GM18502 (cell line): ENCODE measurements around the gene EGFR.

Experiments
- ATAC-seq: cut with Tn5 transposase; IDR thresholded peaks from one replicate; pipeline ENCODE4 v1.9.1; 2021; ENCODE audit warnings: mild to moderate bottlenecking; ENCODE audit not compliant: unreplicated experiment, poor library complexity

The EGFR gene

GRCh38 chr7:55093674-55094073 is 74.9 kb downstream of the EGFR start:
- no peak for ATAC-seq

DNA sequence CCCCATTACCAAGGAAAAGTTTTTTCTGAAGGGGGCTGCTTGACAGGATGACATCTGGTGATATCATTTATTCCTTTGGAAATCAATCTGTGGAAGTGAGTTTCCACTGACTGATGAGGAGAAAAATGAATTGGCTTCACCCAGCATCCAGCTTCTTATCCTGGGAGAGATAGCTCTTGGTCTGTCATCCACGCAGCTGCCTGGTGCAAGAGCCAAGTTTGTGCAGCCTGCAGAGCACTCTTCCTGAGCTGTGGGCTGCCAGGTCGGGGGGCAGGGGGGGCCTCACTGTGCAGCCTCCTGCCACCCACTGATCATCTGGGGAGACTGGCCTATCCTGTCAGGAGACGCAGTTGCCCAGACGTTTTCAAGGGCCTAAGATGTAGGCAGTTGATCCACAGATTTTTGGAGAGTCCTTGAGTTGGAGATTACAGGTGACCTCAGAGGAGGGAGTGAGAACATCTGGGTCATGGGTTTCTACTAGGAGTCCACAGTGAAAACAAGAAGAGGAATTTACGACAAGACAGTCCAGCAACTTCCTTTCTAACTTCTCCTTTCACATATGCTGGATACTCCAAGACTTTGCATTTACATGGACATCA is 75.4 kb downstream of the EGFR start:
- ATAC-seq = no peak

GRCh38 chr7:55095672-55096071 is 76.9 kb downstream of the EGFR start:
- ATAC-seq = no peak

DNA sequence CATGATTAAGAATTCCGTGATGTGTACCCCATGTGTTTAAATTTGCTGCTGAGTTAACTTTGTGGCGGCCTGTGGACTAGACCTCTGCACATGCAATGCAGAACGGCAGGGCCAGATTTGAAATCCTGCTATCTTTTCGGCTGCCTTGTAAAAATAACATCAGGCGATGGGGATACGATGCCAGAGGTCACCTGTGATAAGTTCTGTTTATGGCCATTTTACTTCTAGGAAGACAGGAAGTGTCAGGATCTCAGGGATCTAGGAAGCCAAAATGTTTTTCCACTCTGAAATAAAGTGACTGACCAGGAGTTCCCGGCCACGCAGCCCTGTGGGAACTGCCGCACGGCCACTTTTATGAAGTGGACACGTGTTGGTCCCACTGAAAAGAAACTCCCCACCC is 77.5 kb downstream of the EGFR start:
- ATAC-seq = no peak

DNA sequence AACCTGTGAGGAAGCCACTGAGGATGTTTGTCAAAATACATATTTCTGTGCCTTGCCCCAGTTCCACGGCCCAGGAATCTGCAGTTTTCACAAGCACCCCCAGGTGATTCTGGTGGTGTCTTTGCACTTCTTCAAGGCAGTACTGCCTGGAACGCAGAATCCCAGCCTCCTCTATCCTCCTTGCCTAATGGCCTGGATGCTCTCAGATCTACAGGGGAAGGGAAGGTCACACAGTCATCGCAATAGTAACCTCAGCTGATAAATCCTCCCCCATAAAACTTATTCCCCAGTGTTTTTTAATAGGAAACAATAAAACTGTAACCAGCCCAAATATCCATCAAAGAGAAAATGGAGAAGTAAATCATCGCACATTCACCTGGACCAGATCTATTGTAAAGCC is 78.3 kb downstream of the EGFR start:
- no peak for ATAC-seq

DNA sequence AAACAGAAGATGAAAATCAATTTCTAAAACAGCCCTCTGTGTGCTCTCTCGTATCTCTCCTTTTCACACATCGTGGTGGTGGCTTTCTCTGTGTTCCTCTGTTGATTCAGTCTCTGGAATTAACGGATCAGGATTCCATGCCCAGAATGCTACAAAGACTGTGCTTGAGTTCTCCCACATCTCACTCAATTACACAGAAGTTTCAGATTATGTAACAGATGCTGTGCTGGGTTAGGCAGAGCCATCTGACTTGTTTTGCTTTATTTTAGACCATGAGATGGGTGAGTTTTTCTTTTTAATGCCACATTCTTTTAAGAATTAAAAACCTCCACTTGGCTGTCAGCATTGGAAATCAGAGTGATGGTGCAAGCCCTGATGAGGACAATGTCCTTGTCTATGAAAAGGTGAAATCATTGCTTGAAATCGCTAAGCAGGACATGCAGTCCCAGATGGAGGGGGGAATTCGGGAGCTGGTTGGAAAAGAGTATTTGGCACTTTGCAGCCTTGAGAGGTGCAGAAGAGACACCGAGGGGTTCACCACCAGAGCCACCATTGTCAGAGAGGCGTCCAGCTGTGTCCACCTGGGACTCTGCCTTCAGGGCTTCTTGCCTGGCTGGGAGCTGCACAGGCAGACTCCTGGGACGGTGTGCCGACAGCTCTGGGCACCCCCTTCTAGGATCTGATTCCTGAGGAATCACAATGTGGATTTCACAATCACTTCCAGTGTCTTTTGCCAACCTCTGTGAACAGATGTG is 80.4 kb downstream of the EGFR start:
- no peak for ATAC-seq

DNA sequence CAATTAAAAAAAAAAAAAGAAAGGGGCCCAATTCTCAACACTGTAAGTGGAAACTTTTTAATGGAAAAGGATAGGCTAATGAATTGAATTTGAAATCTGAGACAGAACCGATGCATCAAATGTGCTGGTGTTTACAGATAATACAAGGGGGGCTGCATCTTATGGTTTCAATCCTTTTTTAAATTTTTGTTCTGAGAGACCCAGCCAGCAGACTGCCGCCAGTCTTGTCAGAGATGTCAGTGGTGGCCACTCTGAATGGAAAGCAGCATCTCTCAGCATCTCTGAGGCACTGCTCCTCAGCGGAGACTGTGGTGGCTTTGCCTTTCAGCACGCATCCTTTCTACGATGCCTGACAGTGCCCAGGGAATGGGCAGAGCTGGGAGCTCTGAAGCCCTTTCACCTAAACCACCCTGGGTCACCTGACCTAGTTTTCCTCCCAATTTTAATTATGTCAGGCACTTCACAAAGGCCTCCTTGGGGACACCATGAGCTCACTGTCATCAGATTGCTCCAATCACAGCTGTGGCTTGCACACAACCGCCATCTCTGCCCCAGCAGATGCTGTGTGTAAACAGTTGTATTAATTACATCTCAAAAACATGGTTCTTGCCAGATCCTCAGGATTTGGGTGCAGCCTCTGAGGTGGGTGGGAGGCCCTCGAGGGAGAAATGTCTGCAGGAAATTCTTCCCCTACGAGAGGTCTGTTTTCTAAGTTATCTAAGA is 81.2 kb downstream of the EGFR start:
- ATAC-seq = no peak

GRCh38 chr7:55100544-55101327 is 81.9 kb downstream of the EGFR start:
- ATAC-seq = no peak

GRCh38 chr7:55101359-55101758 is 82.5 kb downstream of the EGFR start:
- no peak for ATAC-seq

- ATAC-seq = no peak
Observed at GRCh38 chr7:55104123-55104522, 85.3 kb downstream of the EGFR start.

DNA sequence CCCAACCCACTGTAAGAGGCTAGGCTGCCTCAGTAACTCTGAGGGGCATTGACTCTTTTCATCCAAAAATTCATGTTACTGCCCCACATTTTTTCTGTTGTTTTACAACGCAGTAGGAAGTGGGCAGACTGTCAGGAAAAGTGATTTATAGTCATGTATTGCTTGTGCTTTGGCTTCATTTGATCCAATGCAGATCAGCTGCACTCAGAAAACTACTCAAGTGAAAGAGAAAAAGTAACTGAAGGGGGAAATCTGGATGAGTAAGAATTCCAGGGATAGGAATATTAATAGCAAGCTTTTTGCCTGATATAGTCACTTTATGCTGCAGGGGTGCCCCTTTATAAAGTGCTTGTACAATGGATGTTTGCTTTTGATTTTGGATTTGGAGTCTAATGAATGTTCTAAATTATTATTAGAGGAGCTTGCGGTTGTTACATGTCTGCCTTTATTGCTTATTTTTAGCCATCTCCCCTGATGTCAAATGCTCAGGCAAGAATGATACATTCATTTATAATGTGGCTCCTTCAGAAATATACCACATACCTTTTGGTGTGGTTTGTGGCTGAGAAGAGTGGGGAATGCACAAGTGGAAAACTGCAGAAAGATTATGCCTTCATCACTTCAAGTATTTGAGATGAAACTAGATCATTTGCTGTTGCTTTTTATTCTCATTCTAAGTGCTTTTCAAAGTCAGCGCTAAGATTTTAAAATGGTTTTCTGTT is 86.1 kb downstream of the EGFR start:
- no peak for ATAC-seq

- no peak for ATAC-seq
Observed at GRCh38 chr7:55105952-55106351, 87.1 kb downstream of the EGFR start.

GRCh38 chr7:55107946-55108345 is 89.1 kb downstream of the EGFR start:
- no peak for ATAC-seq

DNA sequence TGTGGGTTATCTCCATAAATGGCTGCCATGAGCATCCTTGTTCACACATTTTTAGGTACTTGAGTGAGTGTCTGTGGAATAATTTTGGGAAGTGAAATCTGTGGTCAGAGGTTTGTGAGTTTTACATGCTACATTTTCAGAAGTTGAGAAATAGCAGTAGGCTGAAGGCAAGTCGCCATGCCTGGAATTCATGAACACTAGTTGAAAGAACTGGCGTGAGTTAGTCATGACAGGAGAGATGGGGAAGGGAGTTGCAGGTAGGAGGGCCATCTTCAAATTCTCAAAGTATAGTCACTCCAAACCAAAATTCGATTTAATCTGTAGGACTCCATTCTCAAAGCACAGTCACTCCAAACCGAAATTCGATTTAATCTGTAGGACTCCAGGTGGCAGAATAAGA is 89.6 kb downstream of the EGFR start:
- ATAC-seq = no peak

GRCh38 chr7:55108818-55109217 is 90.0 kb downstream of the EGFR start:
- ATAC-seq = no peak

- no peak for ATAC-seq
Observed at GRCh38 chr7:55109404-55110167, 90.8 kb downstream of the EGFR start.

- ATAC-seq = no peak
Observed at GRCh38 chr7:55110282-55110992, 91.6 kb downstream of the EGFR start.

DNA sequence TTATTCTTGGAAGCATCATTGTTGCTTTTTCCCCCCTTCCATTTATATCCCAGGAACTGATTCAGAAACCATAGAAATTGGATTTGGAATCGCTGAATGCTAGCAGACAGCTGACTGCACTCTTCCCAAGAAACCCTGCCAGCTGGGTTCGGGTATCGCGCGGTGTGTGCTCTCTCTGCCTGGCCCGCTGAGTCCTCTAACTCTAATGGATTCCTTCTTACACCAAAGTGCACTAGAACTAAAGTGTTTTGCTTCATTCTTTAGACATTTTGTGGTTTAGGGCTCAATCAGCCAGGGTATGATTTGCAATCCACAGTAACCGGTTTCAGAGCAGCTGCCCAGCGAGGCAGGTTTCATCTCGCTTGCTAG is 92.2 kb downstream of the EGFR start:
- ATAC-seq = no peak

- no peak for ATAC-seq
Observed at GRCh38 chr7:55112056-55112455, 93.2 kb downstream of the EGFR start.
